Ecto neural progenitor cell (in vitro differentiated cells): ENCODE data around the gene ERRFI1.

Source experiments
- DNase-seq: peaks from one replicate; pipeline ENCODE4 v3.0.0-alpha.2; 2018; ENCODE audit warnings: low spot score

Gene ERRFI1

GRCh38 chr1:8003438-8004112 lies 22.5 kb downstream of the ERRFI1 start:
- DNase-seq: no peak

- no peak for DNase-seq
Observed at GRCh38 chr1:8002921-8003320, 23.2 kb downstream of the ERRFI1 start.

- DNase-seq: no peak
Observed at GRCh38 chr1:8002329-8002910, 23.7 kb downstream of the ERRFI1 start.

- no peak for DNase-seq
Observed at GRCh38 chr1:7995437-7995836, 30.7 kb downstream of the ERRFI1 start.

GRCh38 chr1:7994827-7995226 lies 31.3 kb downstream of the ERRFI1 start:
- DNase-seq: no peak

GRCh38 chr1:7993593-7994479 lies 32.3 kb downstream of the ERRFI1 start:
- DNase-seq: no peak

- DNase-seq: no peak
Observed at GRCh38 chr1:7992885-7993284, 33.2 kb downstream of the ERRFI1 start.

- DNase-seq: no peak
Observed at GRCh38 chr1:7991504-7992440, 34.3 kb downstream of the ERRFI1 start.

- no peak for DNase-seq
Observed at GRCh38 chr1:7989762-7990428, 36.2 kb downstream of the ERRFI1 start.

GRCh38 chr1:7988576-7988975 lies 37.5 kb downstream of the ERRFI1 start:
- DNase-seq: no peak

- DNase-seq: no peak
Observed at GRCh38 chr1:7987528-7987927, 38.6 kb downstream of the ERRFI1 start.

GRCh38 chr1:7985851-7986612 lies 40.1 kb downstream of the ERRFI1 start:
- no peak for DNase-seq

- no peak for DNase-seq
Observed at GRCh38 chr1:7984811-7985210, 41.3 kb downstream of the ERRFI1 start.

- DNase-seq: no peak
Observed at GRCh38 chr1:7983086-7983778, 42.9 kb downstream of the ERRFI1 start.

- DNase-seq: no peak
Observed at GRCh38 chr1:7980984-7981383, 45.1 kb downstream of the ERRFI1 start.

GRCh38 chr1:7975212-7975865 lies 50.8 kb downstream of the ERRFI1 start:
- peak; percentile 85 for DNase-seq

- no peak for DNase-seq
Observed at GRCh38 chr1:7973086-7973485, 53.0 kb downstream of the ERRFI1 start.

GRCh38 chr1:7972285-7972684 lies 53.8 kb downstream of the ERRFI1 start:
- DNase-seq: no peak

GRCh38 chr1:7971024-7971423 lies 55.1 kb downstream of the ERRFI1 start:
- DNase-seq: no peak
